Ishikawa (cell line): ENCODE results near the gene TBX6.

Experiments
- CEBPB ChIP-seq: IDR thresholded peaks from 2 replicates; pipeline ENCODE4 v1.6.1; 2012
- CREB1 ChIP-seq: IDR thresholded peaks from 2 replicates; pipeline ENCODE4 v1.6.1; 2012; ENCODE audit warnings: low read depth
- EGR1 ChIP-seq: IDR thresholded peaks from 2 replicates; pipeline ENCODE4 v1.6.1; 2012
- EP300 ChIP-seq: IDR thresholded peaks from 2 replicates; pipeline ENCODE4 v1.6.1; 2012; ENCODE audit warnings: borderline replicate concordance
- FOXM1 ChIP-seq: IDR thresholded peaks from 2 replicates; pipeline ENCODE4 v1.6.1; 2012; ENCODE audit warnings: low read depth, borderline replicate concordance
- MAX ChIP-seq: IDR thresholded peaks from 2 replicates; pipeline ENCODE4 v1.6.1; 2012
- NFIC ChIP-seq: IDR thresholded peaks from 2 replicates; pipeline ENCODE4 v1.6.1; 2012
- RAD21 ChIP-seq: IDR thresholded peaks from 2 replicates; pipeline ENCODE4 v1.6.1; 2012; ENCODE audit warnings: low read depth
- REST ChIP-seq: IDR thresholded peaks from 2 replicates; pipeline ENCODE4 v1.6.1; 2012; ENCODE audit warnings: low read depth, mild to moderate bottlenecking
- TAF1 ChIP-seq: IDR thresholded peaks from 2 replicates; pipeline ENCODE4 v1.6.1; 2012; ENCODE audit warnings: low read depth, mild to moderate bottlenecking
- TCF12 ChIP-seq: IDR thresholded peaks from 2 replicates; pipeline ENCODE4 v1.6.1; 2012; ENCODE audit warnings: low read depth
- TEAD4 ChIP-seq: IDR thresholded peaks from 2 replicates; pipeline ENCODE4 v1.6.1; 2012
- USF1 ChIP-seq: IDR thresholded peaks from 2 replicates; pipeline ENCODE4 v1.6.1; 2012
- YY1 ChIP-seq: IDR thresholded peaks from 2 replicates; pipeline ENCODE4 v1.6.1; 2012; ENCODE audit warnings: low read depth
- ZBTB7A ChIP-seq: IDR thresholded peaks from 2 replicates; pipeline ENCODE4 v1.6.1; 2012; ENCODE audit warnings: low read depth

The TBX6 gene

GRCh38 chr16:30084096-30084815 is 7.5 kb downstream of the TBX6 start:
- no peak for TF ChIP-seq EGR1
- no peak for TF ChIP-seq CEBPB
- no peak for TF ChIP-seq TAF1
- TF ChIP-seq USF1: no peak
- TF ChIP-seq CREB1: no peak

- TF ChIP-seq TEAD4: no peak
- no peak for TF ChIP-seq TCF12
- TF ChIP-seq EP300: no peak
- TF ChIP-seq EGR1: no peak
- TF ChIP-seq FOXM1: no peak
- no peak for TF ChIP-seq ZBTB7A
- TF ChIP-seq TAF1: no peak
- TF ChIP-seq NFIC: no peak
- no peak for TF ChIP-seq MAX
- TF ChIP-seq CEBPB: no peak
- TF ChIP-seq REST: no peak
- no peak for TF ChIP-seq USF1
These were observed 8.3 kb downstream of the TBX6 start for GRCh38 chr16:30083216-30084055.

GRCh38 chr16:30082545-30083090 is 9.1 kb downstream of the TBX6 start:
- no peak for TF ChIP-seq USF1
- TF ChIP-seq EGR1: no peak

GRCh38 chr16:30079480-30079879 is 12.2 kb downstream of the TBX6 start:
- TF ChIP-seq NFIC (no peak), ZBTB7A (no peak), TCF12 (no peak), YY1 (no peak), CEBPB (no peak), USF1 (no peak), REST (no peak), EGR1 (no peak), RAD21 (no peak), EP300 (no peak), CREB1 (no peak), TEAD4 (no peak)

- no peak for TF ChIP-seq CREB1
- no peak for TF ChIP-seq TAF1
- no peak for TF ChIP-seq REST
- no peak for TF ChIP-seq NFIC
- no peak for TF ChIP-seq RAD21
- TF ChIP-seq TEAD4: no peak
- no peak for TF ChIP-seq TCF12
- no peak for TF ChIP-seq CEBPB
These were observed 13.0 kb downstream of the TBX6 start for GRCh38 chr16:30078744-30079143.
